Hepatocyte (in vitro differentiated cells): ENCODE data around the gene CEP128.

Experiments used
- EZH2 ChIP-seq: fragments of 200-600 bp; sonication (generic); IDR thresholded peaks from 2 replicates; pipeline ENCODE4 v1.6.1; 2016; ENCODE audit warnings: antibody characterized with exemption, mild to moderate bottlenecking, borderline replicate concordance
- EZH2phosphoT487 ChIP-seq: fragments of 200-600 bp; sonication (generic); IDR thresholded peaks from one replicate; pipeline ENCODE4 v1.6.1; 2018; ENCODE audit warnings: antibody characterized with exemption, mild to moderate bottlenecking, low read depth, moderate library complexity; ENCODE audit not compliant: unreplicated experiment, severe bottlenecking
- TF ChIP-seq, protein P1 (sequence below): fragments of 200-600 bp; sonication (generic); IDR thresholded peaks from 2 replicates; pipeline ENCODE4 v1.5.1; 2016; ENCODE audit warnings: antibody characterized with exemption, mild to moderate bottlenecking; ENCODE audit not compliant: poor library complexity

DNA sequence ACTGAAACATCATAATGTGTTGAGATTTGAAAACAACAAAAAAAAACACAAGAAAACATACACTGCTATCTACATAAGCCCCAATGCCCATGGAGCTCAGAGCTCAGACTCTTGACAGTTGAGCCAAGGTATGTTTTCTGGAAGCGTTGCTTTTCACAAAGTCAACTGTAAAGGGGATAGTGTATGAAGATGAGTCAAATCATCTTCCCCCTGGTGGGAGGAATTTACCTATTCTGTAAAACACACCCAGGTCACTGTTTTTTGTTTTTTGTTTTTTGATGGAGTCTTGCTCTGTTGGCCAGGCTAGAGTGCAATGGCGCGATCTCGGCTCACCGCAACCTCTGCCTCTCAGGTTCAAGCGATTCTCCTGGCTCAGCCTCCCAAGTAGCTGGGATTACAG lies 368.9 kb downstream of the CEP128 start:
- TF ChIP-seq, protein P1, sequence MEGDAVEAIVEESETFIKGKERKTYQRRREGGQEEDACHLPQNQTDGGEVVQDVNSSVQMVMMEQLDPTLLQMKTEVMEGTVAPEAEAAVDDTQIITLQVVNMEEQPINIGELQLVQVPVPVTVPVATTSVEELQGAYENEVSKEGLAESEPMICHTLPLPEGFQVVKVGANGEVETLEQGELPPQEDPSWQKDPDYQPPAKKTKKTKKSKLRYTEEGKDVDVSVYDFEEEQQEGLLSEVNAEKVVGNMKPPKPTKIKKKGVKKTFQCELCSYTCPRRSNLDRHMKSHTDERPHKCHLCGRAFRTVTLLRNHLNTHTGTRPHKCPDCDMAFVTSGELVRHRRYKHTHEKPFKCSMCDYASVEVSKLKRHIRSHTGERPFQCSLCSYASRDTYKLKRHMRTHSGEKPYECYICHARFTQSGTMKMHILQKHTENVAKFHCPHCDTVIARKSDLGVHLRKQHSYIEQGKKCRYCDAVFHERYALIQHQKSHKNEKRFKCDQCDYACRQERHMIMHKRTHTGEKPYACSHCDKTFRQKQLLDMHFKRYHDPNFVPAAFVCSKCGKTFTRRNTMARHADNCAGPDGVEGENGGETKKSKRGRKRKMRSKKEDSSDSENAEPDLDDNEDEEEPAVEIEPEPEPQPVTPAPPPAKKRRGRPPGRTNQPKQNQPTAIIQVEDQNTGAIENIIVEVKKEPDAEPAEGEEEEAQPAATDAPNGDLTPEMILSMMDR = no peak
- TF ChIP-seq EZH2phosphoT487 (no peak), EZH2 (no peak)
